ENCODE data around the gene PLCB1. TPM values are rescaled to one million over a fixed set of nuclear protein-coding genes. Genes with fewer than 3 reads are reported as not detected.

PLCB1 gene
- total and polyA plus RNA-seq, 2 donors (not counting 3 experiments of a cell fraction or from before 2014, with no cell fraction given): 10.2 to 53.4 TPM

DNA sequence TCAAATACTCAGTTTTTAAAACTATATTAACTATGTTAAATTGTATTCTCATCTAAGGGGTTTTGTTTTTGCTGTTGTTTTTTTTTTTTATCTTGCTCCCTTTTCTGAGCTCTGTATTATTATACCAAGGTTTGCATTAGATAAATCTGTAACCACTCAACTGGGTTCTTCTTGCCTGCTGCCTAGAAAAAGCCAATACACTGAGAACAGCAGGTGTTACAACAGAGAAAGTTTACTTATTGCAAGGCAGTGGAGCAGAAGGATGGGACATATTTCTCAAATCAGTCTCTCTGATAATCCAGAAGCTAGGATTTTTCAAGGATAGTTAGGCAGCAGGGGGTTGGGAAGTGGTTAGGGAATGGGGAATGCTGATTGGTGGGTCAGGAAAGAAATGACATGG, 558.0 kb downstream of the PLCB1 start:
- Histone ChIP-seq H3K9me1 (replicated peaks; ENCODE audit: control insufficient read depth, extremely low read depth, insufficient read depth, low read length) (no peaks in the 10 kb centered on the region), H3K79me2 (ENCODE audit: control insufficient read depth, insufficient read depth, low read length) (no peaks in the 10 kb centered on the region), H3K9me3 (replicated peaks; ENCODE audit: control insufficient read depth, insufficient read depth, low read length) (no peaks in the 10 kb centered on the region), H3K36me3 (ENCODE audit: control insufficient read depth in 2 of 2, extremely low read depth in 1 of 2, insufficient read depth in 2 of 2, low read length in 2 of 2) (no peaks in the 10 kb centered on the region), H3K4me3 (replicated peaks in 1 of 3; ENCODE audit: insufficient read depth in 1 of 3, low read depth in 1 of 3, low read length in 3 of 3) (no peak overlapping the region), H3K27me3 (ENCODE audit: control insufficient read depth in 2 of 2, insufficient read depth in 2 of 2, low read length in 2 of 2) (no peaks in the 10 kb centered on the region), H2AFZ (ENCODE audit: low read depth, low read length) (no peak overlapping the region), H3K4me1 (ENCODE audit: control insufficient read depth, extremely low read depth, insufficient read depth, low read length) (no peaks in the 10 kb centered on the region), H3K4me2 (ENCODE audit: insufficient read depth, low read length) (no peak overlapping the region), H4K20me1 (replicated peaks; ENCODE audit: control insufficient read depth, extremely low read depth, insufficient read depth, low read length) (no peaks in the 10 kb centered on the region), H3K9ac (replicated peaks; ENCODE audit: extremely low read depth, insufficient read depth, low read length) (no peak overlapping the region), H3K27ac (ENCODE audit: insufficient read depth, low read depth, low read length) (no peak overlapping the region)
- POLR2A ChIA-PET: no interaction called here
- CTCF ChIA-PET: no interaction called here
- no peak for DNase-seq (ENCODE audit: low read depth, low spot score)
- intact Hi-C loops (cut with micrococcal nuclease): no loop called here
- no peak for FAIRE-seq
- dilution Hi-C loops (cut with MboI; ENCODE audit: extremely low pct_ligation_motif_present, low sequenced_read_pairs): no loop called here
- TF ChIP-seq GATA2 (IDR thresholded peaks at IDR 0.05; ENCODE audit: insufficient read depth, insufficient read length, low read depth, low read length): no peak
- no peak for TF ChIP-seq POLR2AphosphoS5 (IDR thresholded peaks at IDR 0.05; ENCODE audit: insufficient read depth, low read depth, low read length)
- TF ChIP-seq JUN (IDR thresholded peaks at IDR 0.05; ENCODE audit: borderline replicate concordance, insufficient read depth, insufficient read length, low read depth): no peak
- no TSS peak for BruUV-seq (replicated peaks)

DNA sequence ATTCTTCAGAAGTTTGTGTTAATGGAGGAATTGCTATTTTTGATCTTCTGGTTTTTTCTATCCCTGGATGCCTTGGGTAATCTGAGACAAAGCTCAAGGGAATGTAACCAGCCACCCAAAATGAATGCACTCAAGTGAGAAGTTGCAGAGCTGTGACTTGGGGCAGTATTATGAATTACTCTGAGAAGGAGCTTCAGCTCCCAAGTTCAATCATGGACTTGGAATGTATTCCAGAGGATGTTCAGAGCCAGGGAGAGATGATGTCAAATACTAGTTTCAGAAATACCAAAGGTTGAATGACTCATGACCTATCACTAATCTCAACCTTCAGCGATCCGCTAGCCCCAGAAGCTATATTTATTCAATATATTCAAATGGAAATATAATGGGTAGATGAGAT, 561.6 kb downstream of the PLCB1 start:
- H3K36me3 ChIP-seq (ENCODE audit: control insufficient read depth in 2 of 2, extremely low read depth in 1 of 2, insufficient read depth in 2 of 2, low read length in 2 of 2): no peaks in the 10 kb centered on the region
- ChIA-PET CTCF (no interaction called here), POLR2A (no interaction called here)
- H3K4me1 ChIP-seq (ENCODE audit: control insufficient read depth, extremely low read depth, insufficient read depth, low read length): no peaks in the 10 kb centered on the region
- H3K9me1 ChIP-seq (replicated peaks; ENCODE audit: control insufficient read depth, extremely low read depth, insufficient read depth, low read length): no peaks in the 10 kb centered on the region
- no peak overlapping the region for H2AFZ ChIP-seq (ENCODE audit: low read depth, low read length)
- no peak overlapping the region for H3K4me2 ChIP-seq (ENCODE audit: insufficient read depth, low read length)
- TF ChIP-seq POLR2A (IDR thresholded peaks at IDR 0.05; ENCODE audit: low read depth, low read length) (no peak), EZH2 (IDR thresholded peaks at IDR 0.05; ENCODE audit: borderline replicate concordance, low read depth, low read length, severe bottlenecking) (no peak), JUN (IDR thresholded peaks at IDR 0.05; ENCODE audit: borderline replicate concordance, insufficient read depth, insufficient read length, low read depth) (no peak), MYC (IDR thresholded peaks at IDR 0.05; ENCODE audit: low read depth, low read length) (no peak), POLR2AphosphoS5 (IDR thresholded peaks at IDR 0.05; ENCODE audit: insufficient read depth, low read depth, low read length) (no peak)
- dilution Hi-C loops (cut with MboI; ENCODE audit: extremely low pct_ligation_motif_present, low sequenced_read_pairs): no loop called here
- BruUV-seq (replicated peaks): no TSS peak
- H3K4me3 ChIP-seq (replicated peaks in 1 of 3; ENCODE audit: insufficient read depth in 1 of 3, low read depth in 1 of 3, low read length in 3 of 3): no peak overlapping the region
- H3K27me3 ChIP-seq (ENCODE audit: control insufficient read depth in 2 of 2, insufficient read depth in 2 of 2, low read length in 2 of 2): no peaks in the 10 kb centered on the region
- no peak for DNase-seq (ENCODE audit: low read depth, low spot score)
- no peaks in the 10 kb centered on the region for H3K79me2 ChIP-seq (ENCODE audit: control insufficient read depth, insufficient read depth, low read length)
- H4K20me1 ChIP-seq (replicated peaks; ENCODE audit: control insufficient read depth, extremely low read depth, insufficient read depth, low read length): no peaks in the 10 kb centered on the region
- H3K9me3 ChIP-seq (replicated peaks; ENCODE audit: control insufficient read depth, insufficient read depth, low read length): no peaks in the 10 kb centered on the region
- FAIRE-seq: no peak
- no peak overlapping the region for H3K9ac ChIP-seq (replicated peaks; ENCODE audit: extremely low read depth, insufficient read depth, low read length)
- intact Hi-C loops (cut with micrococcal nuclease): no loop called here
- H3K27ac ChIP-seq (ENCODE audit: insufficient read depth, low read depth, low read length): no peak overlapping the region
